GM19395 (cell line): Measurements from ENCODE around the gene ALG6.

Source experiments
- ATAC-seq: cut with Tn5 transposase; IDR thresholded peaks from one replicate; pipeline ENCODE4 v1.9.1; 2021; ENCODE audit warnings: mild to moderate bottlenecking, moderate library complexity; ENCODE audit not compliant: unreplicated experiment

Gene ALG6

DNA sequence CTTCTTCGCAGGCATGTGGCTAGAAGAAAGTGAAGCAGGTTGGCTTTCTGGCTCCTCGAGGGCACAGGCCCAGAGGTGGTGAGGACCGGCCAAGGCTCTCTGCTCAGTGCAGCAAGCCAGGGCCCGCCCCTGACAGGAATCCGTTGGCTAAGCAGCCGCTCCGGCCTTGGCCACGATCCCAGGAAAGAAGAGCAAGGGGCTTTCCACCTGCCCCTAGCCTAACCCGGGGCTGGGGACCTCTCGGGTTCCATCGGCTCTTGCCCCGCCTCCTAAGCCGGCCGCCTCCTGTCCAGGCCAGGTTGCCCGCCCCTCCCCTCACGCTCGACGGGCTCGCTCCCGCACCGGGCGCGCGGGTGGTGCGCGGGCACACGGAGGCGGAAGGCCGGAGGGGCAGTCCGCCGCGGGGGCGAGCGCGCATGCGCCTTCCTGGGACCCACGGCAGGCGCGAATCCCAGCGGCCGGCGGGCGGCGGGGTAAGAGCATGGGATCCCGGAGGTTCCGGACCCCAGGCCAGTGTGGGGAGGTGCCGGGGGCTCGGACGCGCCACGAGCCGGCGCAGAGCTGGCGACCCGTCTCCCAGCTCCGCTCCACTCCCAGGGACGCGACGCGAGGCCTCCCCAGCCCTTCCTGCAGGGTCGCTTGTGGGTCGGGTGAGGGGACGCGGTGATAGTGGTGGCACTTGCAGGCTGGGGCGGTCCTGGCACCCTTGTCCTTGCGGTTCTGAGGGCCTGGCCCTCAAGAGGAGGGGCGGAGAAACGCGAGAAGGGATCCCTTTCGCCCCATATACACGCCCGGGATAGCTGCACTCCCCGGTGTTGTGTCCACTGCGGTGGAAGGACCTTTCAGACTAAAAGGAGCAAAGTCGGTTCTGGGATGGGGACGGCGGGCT lies at the start of gene ALG6:
ALG6 (plus strand) TSS at position 413 of the 889 bp plus-strand sequence. CDS start 3,351 bp downstream, outside the sequence.
- peak; percentile 91 for ATAC-seq

- no peak for ATAC-seq
Observed at GRCh38 chr1:63317817-63318152, 49.6 kb upstream of the ALG6 start.

- no peak for ATAC-seq
Observed at GRCh38 chr1:63318201-63318979, 49.0 kb upstream of the ALG6 start.

- ATAC-seq: no peak
Observed at GRCh38 chr1:63319046-63320021, 48.1 kb upstream of the ALG6 start.

GRCh38 chr1:63320022-63320721 lies 47.3 kb upstream of the ALG6 start:
- no peak for ATAC-seq

- ATAC-seq: no peak
Observed at GRCh38 chr1:63321066-63321784, 46.2 kb upstream of the ALG6 start.

DNA sequence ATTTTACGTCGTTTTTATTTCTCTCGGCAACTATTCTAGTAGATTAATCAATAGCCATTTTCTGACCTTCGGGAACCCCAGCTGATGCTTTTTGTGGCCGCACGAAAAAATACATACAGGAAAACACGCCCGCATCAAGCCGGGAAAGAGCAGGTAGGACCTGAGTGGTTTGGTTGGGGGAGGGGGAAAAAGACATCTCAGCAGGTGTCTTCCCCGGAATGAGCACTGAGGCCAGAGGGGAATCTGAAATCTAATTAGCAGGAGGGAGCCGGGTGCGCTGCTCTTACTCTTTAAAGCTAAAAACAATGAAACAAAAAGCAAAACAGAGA lies 45.7 kb upstream of the ALG6 start:
- ATAC-seq: no peak

GRCh38 chr1:63322114-63322943 lies 45.1 kb upstream of the ALG6 start, which contains the start of gene FOXD3:
Gene FOXD3, plus strand, starts transcription at chr1:63322567. Its CDS starts 492 bp downstream, at chr1:63323059.
- peak; percentile 62 for ATAC-seq

GRCh38 chr1:63322944-63323864 lies 44.2 kb upstream of the ALG6 start:
- no peak for ATAC-seq

DNA sequence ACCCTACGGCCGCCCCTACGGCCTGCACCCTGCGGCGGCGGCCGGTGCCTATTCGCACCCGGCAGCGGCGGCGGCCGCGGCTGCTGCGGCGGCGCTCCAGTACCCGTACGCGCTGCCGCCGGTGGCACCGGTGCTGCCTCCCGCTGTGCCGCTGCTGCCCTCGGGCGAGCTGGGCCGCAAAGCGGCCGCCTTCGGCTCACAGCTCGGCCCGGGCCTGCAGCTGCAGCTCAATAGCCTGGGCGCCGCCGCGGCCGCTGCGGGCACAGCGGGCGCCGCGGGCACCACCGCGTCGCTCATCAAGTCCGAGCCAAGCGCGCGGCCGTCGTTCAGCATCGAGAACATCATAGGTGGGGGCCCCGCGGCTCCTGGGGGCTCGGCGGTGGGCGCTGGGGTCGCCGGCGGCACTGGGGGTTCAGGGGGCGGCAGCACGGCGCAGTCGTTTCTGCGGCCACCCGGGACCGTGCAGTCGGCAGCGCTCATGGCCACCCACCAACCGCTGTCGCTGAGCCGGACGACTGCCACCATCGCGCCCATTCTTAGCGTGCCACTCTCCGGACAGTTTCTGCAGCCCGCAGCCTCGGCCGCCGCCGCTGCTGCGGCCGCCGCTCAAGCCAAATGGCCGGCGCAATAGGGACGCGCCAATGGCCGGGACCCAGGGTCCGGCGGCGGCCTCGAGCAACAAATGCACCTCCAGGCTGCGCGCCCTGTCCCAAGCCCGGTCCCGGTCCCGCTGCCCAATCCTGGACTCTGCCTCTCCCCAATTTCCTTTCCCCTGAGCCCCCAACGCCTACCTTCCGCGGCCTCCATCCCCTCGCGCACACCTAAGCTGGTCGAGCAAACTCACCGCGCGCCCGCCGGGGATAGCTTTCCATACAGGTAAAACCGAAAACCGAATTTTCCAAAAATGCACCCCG lies 43.3 kb upstream of the ALG6 start:
- ATAC-seq: no peak

GRCh38 chr1:63324779-63325119 lies 42.7 kb upstream of the ALG6 start:
- no peak for ATAC-seq

DNA sequence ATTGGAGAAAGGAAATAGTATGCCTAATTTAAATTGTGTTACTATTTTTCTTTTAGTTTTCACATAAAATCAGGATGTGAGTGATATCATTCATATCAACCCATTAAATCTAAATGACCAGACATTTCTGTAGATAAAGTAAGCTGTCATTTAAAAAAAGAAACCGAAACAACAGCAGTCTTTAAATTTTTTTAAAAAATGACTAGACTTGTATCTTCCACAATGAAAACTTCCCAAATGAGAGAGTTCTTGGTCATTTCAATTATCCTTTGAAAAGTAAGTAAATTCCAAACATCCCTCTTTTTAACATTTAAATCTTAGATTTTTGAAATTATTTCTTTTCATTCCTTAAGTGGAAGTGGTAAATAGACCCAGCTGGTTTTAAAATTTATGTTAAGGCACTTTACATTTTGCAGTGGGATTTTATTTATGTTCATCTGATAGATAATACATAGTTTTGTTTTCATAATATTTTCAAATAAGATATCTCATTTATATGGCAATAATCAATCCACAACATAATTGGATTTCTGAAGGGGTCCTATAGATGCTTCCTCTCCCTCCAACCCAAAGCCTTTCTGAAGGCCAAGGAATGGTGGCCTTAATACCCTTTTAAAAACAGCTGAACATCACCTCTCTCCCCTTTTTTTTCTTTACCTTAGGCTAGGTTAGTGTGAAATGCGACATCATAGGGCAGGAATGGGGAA lies 42.0 kb upstream of the ALG6 start:
- no peak for ATAC-seq

DNA sequence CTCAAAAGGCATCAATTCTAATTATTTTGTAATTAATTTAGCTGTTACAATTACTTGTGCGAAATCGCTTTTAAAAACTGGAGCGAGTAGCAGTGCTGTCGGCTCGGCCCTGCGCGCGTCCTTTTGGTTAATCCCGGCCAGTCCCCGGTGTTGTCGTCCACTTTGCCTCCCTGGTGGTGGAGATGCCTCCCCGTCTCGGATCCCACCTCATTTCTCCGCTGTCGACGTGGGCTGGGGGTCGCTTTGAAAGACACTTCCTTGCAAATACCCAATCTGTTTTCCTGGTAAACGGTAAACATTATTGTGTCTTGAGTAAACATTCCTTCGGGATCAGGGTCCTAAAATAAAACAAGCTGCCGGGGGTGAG lies 41.3 kb upstream of the ALG6 start:
- ATAC-seq: no peak

GRCh38 chr1:63326473-63327380 lies 40.7 kb upstream of the ALG6 start:
- ATAC-seq: no peak

DNA sequence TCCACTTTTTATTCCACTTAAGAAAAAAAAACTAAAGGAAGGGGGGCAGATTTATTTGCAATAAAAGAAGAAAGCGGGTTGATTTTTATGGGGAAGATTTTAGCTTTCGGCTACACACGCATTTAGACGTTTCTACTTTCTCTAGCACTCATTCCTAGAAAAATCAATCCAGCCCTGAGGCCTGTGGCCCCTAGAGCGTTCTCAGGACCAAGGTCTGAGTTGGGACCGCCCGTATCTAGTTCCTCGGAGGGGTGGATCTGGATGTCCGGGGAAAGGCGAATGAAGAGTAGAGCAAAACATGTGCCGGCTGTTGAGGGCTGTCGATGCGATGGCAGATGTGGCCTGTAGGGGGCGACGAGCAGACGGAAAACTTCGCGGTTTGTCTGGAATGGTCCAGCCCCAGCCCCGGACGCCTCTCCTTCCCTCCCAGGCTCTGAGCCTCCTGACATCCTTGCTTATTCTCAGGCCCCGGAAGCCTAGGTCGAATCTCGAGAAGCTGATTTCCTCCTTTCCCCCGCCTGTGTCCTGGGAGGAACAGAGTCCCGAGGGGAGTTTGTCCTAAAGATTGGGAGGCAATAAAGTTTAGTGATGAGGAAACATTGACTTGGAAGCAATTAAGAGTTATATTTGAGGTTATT lies 39.9 kb upstream of the ALG6 start:
- ATAC-seq: peak; percentile 65
